Panc1 (cell line): ENCODE results near the gene RBM10. TPM values are rescaled to one million over a fixed set of nuclear protein-coding genes. Genes with fewer than 3 reads are reported as not detected.

Experiments used
- ATAC-seq: fragments of 200-7000 bp; cut with Tn5 transposase; 2 replicates; pipeline ENCODE4 v1.9.1; 2020; ENCODE audit warnings: mild to moderate bottlenecking, moderate library complexity
- BruUV-seq: library from RNA; stranded (reverse); fragments of 400-500 nt; replicated peaks from 2 replicates; lab custom pipeline; 2021; lab: Mats Ljungman, UMichigan
- CTCF ChIA-PET: fragments of 300-600 bp; sonication (Branson Sonifier 250); formaldehyde crosslinking; loops from one replicate; lab custom pipeline; 2022; ENCODE audit warnings: antibody characterized with exemption; lab: Charles Lee
- POLR2A ChIA-PET: fragments of 300-600 bp; sonication (Branson Sonifier 250); formaldehyde crosslinking; loops from one replicate; lab custom pipeline; 2022; ENCODE audit warnings: antibody characterized with exemption; lab: Charles Lee
- DNase-seq: peaks from one replicate; pipeline ENCODE4 v3.0.0-alpha.2; 2010; ENCODE audit warnings: low read depth, low spot score
- H3K27ac ChIP-seq: 2 replicates; pipeline ENCODE4 v1.5.1; 2011; ENCODE audit warnings: mild to moderate bottlenecking, low read length, inconsistent platforms
- H3K27me3 ChIP-seq: fragments of 200-500 bp; sonication (Bioruptor generic); 2 replicates; pipeline ENCODE4 v1.6.0; 2014; ENCODE audit warnings: low read length, inconsistent platforms; ENCODE audit not compliant: control insufficient read depth, insufficient read depth
- H3K36me3 ChIP-seq: fragments of 200-500 bp; sonication (Bioruptor generic); 2 replicates; pipeline ENCODE4 v1.5.1; 2014; ENCODE audit warnings: inconsistent platforms, mild to moderate bottlenecking, low read length, moderate library complexity; ENCODE audit not compliant: control insufficient read depth, insufficient read depth
- H3K4me1 ChIP-seq: 2 replicates; pipeline ENCODE4 v1.5.1; 2011; ENCODE audit warnings: inconsistent platforms, mild to moderate bottlenecking, low read length, moderate library complexity; ENCODE audit not compliant: control insufficient read depth, insufficient read depth
- H3K4me3 ChIP-seq, 2 experiments: 2 replicates each; pipeline ENCODE4 v1.5.1; 2011 to 2012; ENCODE audit warnings: low read depth in 2 of 2, low read length in 2 of 2, mild to moderate bottlenecking in 2 of 2, inconsistent platforms in 1 of 2, moderate library complexity in 1 of 2
- H3K9me3 ChIP-seq: fragments of 200-500 bp; sonication (Bioruptor generic); 2 replicates; pipeline ENCODE4 v1.5.1; 2014; ENCODE audit warnings: low read depth, mild to moderate bottlenecking, inconsistent platforms, low read length, moderate library complexity; ENCODE audit not compliant: control insufficient read depth, insufficient read depth
- CTCF ChIP-seq: fragments of 450-650 bp; IDR thresholded peaks from 2 replicates; pipeline ENCODE4 v1.5.1; 2017; ENCODE audit warnings: mild to moderate bottlenecking
- POLR2AphosphoS5 ChIP-seq: IDR thresholded peaks from 2 replicates; pipeline ENCODE4 v1.6.1; 2012; ENCODE audit warnings: mild to moderate bottlenecking, low read depth, low read length, moderate library complexity
- REST ChIP-seq, 2 experiments: IDR thresholded peaks; 2 replicates each; pipeline ENCODE4 v1.6.1; 2011 to 2012; ENCODE audit warnings: low read depth in 2 of 2, control low read depth in 1 of 2, low read length in 1 of 2, mild to moderate bottlenecking in 1 of 2, moderate library complexity in 1 of 2; ENCODE audit not compliant: insufficient read depth in 1 of 2
- SIN3A ChIP-seq: IDR thresholded peaks from 2 replicates; pipeline ENCODE4 v1.6.1; 2012; ENCODE audit warnings: low read depth, mild to moderate bottlenecking, low read length, moderate library complexity, borderline replicate concordance; ENCODE audit not compliant: insufficient read depth
- TCF7L2 ChIP-seq: IDR thresholded peaks from 2 replicates; pipeline ENCODE4 v1.6.1; 2011; ENCODE audit warnings: mild to moderate bottlenecking, low read depth, low read length, inconsistent platforms
- in situ Hi-C: cut with HindIII; loops from 2 replicates; pipeline ENCODE4 v1.10.0; 2016; ENCODE audit warnings: low sequenced_read_pairs, low pct_unique_long_range_greater_than_20kb
- intact Hi-C: fragments of 100-400 bp; cut with micrococcal nuclease; formaldehyde crosslinking; loops from one replicate; pipeline ENCODE4 v1.10.0; 2022; ENCODE audit not compliant: unreplicated experiment
- total RNA-seq: library from RNA; stranded (reverse); gene quantifications from one replicate; pipeline ENCODE4 v1.2.1, GENCODE V29; 2021; ENCODE audit not compliant: unreplicated experiment

Gene RBM10
- total RNA-seq, 1 experiment from 2014 or later: 47.1 TPM

- no TSS peak for BruUV-seq
- in situ Hi-C loops (no loop called here), intact Hi-C loops (no loop called here)
- Histone ChIP-seq H3K27me3 (no peaks in the 10 kb centered on the region), H3K27ac (no peak overlapping the region), H3K9me3 (no peaks in the 10 kb centered on the region), H3K4me3 (no peak overlapping the region), H3K4me1 (no peaks in the 10 kb centered on the region), H3K36me3 (peaks cover 3% of the 10 kb centered on the region)
- TF ChIP-seq CTCF: no peak
- DNase-seq: no peak
- CTCF ChIA-PET: no interaction called here
- ATAC-seq: no peak
- POLR2A ChIA-PET: no interaction called here
Observed at GRCh38 chrX:47182106-47182700, 37.2 kb downstream of the RBM10 start.

- no peak for ATAC-seq
- in situ Hi-C loops (no loop called here), intact Hi-C loops (no loop called here)
- DNase-seq: no peak
- ChIA-PET POLR2A (no interaction called here), CTCF (no interaction called here)
- no TSS peak for BruUV-seq
- Histone ChIP-seq H3K4me3 (no peak overlapping the region), H3K27ac (no peak overlapping the region), H3K9me3 (no peaks in the 10 kb centered on the region), H3K36me3 (peaks cover 3% of the 10 kb centered on the region), H3K4me1 (no peaks in the 10 kb centered on the region), H3K27me3 (no peaks in the 10 kb centered on the region)
- TF ChIP-seq REST (IDR thresholded peaks at IDR 0.05; ENCODE audit: insufficient read depth in 1 of 2, low read depth in 2 of 2, low read length in 1 of 2): no peak
- TF ChIP-seq SIN3A: no peak
- no peak for TF ChIP-seq CTCF
- no peak for TF ChIP-seq TCF7L2
- TF ChIP-seq POLR2AphosphoS5: no peak
Observed at GRCh38 chrX:47184486-47184885, 39.5 kb downstream of the RBM10 start.
